Common myeloid progenitor, CD34-positive (primary cell): ENCODE results near the gene SERPINB3. TPM values are rescaled to one million over a fixed set of nuclear protein-coding genes. Genes with fewer than 3 reads are reported as not detected.
"Not testable (repeated sequence)": the region's sequence is repeated elsewhere in the genome, so short reads cannot be mapped to it uniquely, and the experiment has no call there.

Source experiments
- CTCF ChIA-PET: fragments of 350-600 bp; sonication (Branson Sonifier 250); formaldehyde crosslinking; loops from one replicate; lab custom pipeline; 2021; ENCODE audit warnings: antibody characterized with exemption; lab: Charles Lee
- POLR2A ChIA-PET: fragments of 350-600 bp; sonication (Branson Sonifier 250); formaldehyde crosslinking; loops from one replicate; lab custom pipeline; 2021; ENCODE audit warnings: antibody characterized with exemption; lab: Charles Lee
- DNase-seq, 3 donors: peaks; one replicate each; pipeline versions ENCODE4 v3.0.0 to v3.0.0-alpha.2; 2013
- H3K27ac ChIP-seq, 2 experiments: 1 replicate in 1 of 2; 2 replicates in 1 of 2; pipeline ENCODE4 v1.7.0; 2013; ENCODE audit warnings: inconsistent platforms in 2 of 2, low read length in 2 of 2, mild to moderate bottlenecking in 2 of 2, low read depth in 1 of 2, moderate library complexity in 1 of 2; ENCODE audit not compliant: severe bottlenecking in 2 of 2, insufficient read depth in 1 of 2, poor library complexity in 1 of 2
- H3K27me3 ChIP-seq, 5 experiments: replicated peaks in 2 of 5; 1 replicate in 3 of 5; 2 replicates in 2 of 5; pipeline versions ENCODE4 v1.6.1 to v1.7.0; 2013; ENCODE audit warnings: low read length in 4 of 5, mild to moderate bottlenecking in 2 of 5, moderate library complexity in 2 of 5, inconsistent platforms in 1 of 5; ENCODE audit not compliant: insufficient read depth in 5 of 5, control insufficient read depth in 4 of 5
- H3K36me3 ChIP-seq, 4 experiments: 1 replicate in 2 of 4; 2 replicates in 2 of 4; pipeline versions ENCODE4 v1.6.1 to v1.7.0; 2013; ENCODE audit warnings: low read length in 3 of 4, control low read depth in 1 of 4, mild to moderate bottlenecking in 1 of 4; ENCODE audit not compliant: control insufficient read depth in 4 of 4, insufficient read depth in 4 of 4
- H3K4me1 ChIP-seq, 4 experiments: 1 replicate in 3 of 4; 2 replicates in 1 of 4; pipeline versions ENCODE4 v1.6.1 to v1.7.1; 2013; ENCODE audit warnings: low read length in 3 of 4, mild to moderate bottlenecking in 3 of 4, control low read depth in 1 of 4, inconsistent platforms in 1 of 4, moderate library complexity in 1 of 4; ENCODE audit not compliant: control insufficient read depth in 4 of 4, insufficient read depth in 4 of 4; ENCODE audit errors: control extremely low read depth in 1 of 4
- H3K4me3 ChIP-seq, 7 experiments: 1 replicate in 4 of 7; 2 replicates in 3 of 7; pipeline versions ENCODE4 v1.5.1 to v1.7.0; 2013; ENCODE audit warnings: mild to moderate bottlenecking in 7 of 7, low read length in 6 of 7, moderate library complexity in 6 of 7, inconsistent platforms in 2 of 7, low read depth in 2 of 7, control low read depth in 1 of 7; ENCODE audit not compliant: insufficient read depth in 4 of 7, control insufficient read depth in 1 of 7; ENCODE audit errors: extremely low read depth in 1 of 7
- H3K9me3 ChIP-seq, 5 experiments: 1 replicate in 4 of 5; 2 replicates in 1 of 5; pipeline versions ENCODE4 v1.6.1 to v1.7.1; 2013; ENCODE audit warnings: low read length in 4 of 5, mild to moderate bottlenecking in 2 of 5, inconsistent platforms in 1 of 5, low read depth in 1 of 5, moderate library complexity in 1 of 5; ENCODE audit not compliant: control insufficient read depth in 4 of 5, insufficient read depth in 2 of 5; ENCODE audit errors: control extremely low read depth in 1 of 5
- WGBS: methylation state at CpG from one replicate; pipeline ENCODE4 v1.1.5; 2013; ENCODE audit not compliant: insufficient coverage; 5-methylcytosine and 5-hydroxymethylcytosine counted together
- polyA plus RNA-seq: library from polyadenylated mRNA; unstranded; fragments of 120-200 nt; gene quantifications from one replicate; pipeline ENCODE4 v1.2.1, GENCODE V29; 2013

Gene SERPINB3
- not detected for polyA plus RNA-seq

DNA sequence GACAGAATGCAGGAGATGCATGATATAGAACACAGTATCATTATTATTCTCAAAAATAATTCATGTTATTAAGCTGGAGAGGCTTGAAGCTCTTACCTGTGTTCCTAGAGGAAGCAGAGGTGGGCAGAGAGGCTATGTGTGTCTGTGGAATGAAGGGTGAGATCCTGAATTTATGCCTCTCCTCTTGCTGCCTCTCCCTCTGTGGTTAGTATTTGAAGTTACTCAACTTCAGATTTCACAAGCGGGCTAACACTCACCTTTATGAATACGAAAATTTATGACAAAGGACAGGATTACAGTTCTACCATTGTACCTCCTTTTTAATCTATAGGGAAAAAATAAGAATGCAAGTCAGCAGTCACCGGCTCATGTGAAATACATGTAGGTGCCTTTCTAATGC lies at the start of gene SERPINB3:
Gene SERPINB3, minus strand, starts transcription at position 144 of the 400 bp plus-strand sequence. CDS start 677 bp downstream, outside the sequence.
- H3K4me1 ChIP-seq, H3K36me3 ChIP-seq, POLR2A ChIA-PET, DNase-seq, H3K4me3 ChIP-seq, H3K9me3 ChIP-seq, CTCF ChIA-PET, H3K27me3 ChIP-seq, H3K27ac ChIP-seq: not testable (repeated sequence)
- WGBS = no CpG with 5 or more reads among the region's 3 CpGs

DNA sequence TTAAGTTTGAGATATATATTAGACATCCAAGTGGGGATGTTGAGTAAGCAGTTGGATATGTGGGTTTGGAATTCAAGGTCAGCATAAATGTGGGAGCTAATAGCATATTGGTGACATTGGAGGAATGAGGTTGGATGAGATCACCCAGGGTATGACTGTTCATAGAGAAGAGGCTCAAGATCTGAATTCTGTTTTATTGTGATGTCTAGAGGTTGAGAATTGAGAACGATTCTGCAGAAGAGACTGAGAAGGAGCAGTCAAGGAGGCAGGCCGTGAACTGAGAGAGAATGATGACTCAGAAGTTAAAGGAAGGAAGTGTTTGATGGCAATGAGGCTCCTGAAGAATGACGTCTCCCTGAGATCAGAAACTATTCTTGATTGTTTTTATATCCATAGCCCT lies 47.0 kb upstream of the SERPINB3 start:
- no peaks in the 10 kb centered on the region for H3K4me1 ChIP-seq
- H3K36me3 ChIP-seq = no peaks in the 10 kb centered on the region
- no peak for DNase-seq
- ChIA-PET POLR2A (no interaction called here), CTCF (no interaction called here)
- no peak overlapping the region for H3K4me3 ChIP-seq
- 42% methylated on average over 2 of the region's 3 CpGs for WGBS
- H3K9me3 ChIP-seq = peaks cover 0 to 8% (median 0%) of the 10 kb centered on the region in 5 experiments
- H3K27ac ChIP-seq = no peak overlapping the region
- peaks cover 0 to under 1% (median 0%) of the 10 kb centered on the region in 5 experiments for H3K27me3 ChIP-seq

DNA sequence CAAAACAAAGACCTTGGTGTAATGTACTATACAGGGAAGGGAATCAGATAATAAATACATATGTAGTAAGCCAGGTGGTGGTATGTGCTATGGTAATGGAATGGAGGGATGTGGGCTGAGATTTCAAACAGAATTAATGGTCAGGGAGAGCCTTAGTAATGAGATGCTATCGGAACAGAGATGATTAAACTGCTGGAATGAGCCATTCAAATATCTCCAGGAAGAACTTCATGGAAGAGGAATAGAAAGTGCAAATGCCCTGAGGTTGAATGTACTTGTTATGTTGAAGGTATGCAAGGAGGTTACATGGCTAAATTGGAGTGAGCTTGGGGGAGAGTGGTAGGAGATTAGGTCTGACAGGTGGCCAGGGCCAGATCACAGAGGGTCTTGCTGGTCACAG lies 46.1 kb upstream of the SERPINB3 start:
- ChIA-PET CTCF (no interaction called here), POLR2A (no interaction called here)
- Histone ChIP-seq H3K27me3 (peaks cover 0 to 2% (median 0%) of the 10 kb centered on the region in 5 experiments), H3K36me3 (no peaks in the 10 kb centered on the region), H3K4me3 (no peak overlapping the region), H3K9me3 (peaks cover 0 to 4% (median 0%) of the 10 kb centered on the region in 5 experiments), H3K27ac (no peak overlapping the region), H3K4me1 (no peaks in the 10 kb centered on the region)
- DNase-seq = no peak
- WGBS = 100% methylated on average over 1 of the region's 1 CpG

DNA sequence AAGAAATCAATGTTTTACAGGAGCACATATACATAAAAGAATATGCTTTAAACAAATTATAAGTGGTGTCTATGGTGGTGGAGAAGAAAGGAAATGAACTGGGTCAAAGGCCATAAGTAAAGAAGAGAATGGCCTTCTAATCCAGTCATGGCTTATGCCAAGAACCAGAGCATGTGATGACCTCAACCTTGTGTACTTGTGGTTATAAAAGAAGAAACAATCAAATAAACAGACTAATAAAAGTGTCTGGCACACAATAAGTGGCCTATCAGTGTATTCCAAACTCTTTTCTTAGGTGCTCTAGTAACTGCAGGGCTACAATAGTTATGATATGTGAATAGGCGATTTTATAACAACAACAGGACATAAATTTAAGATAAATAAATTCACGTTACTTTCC lies 43.7 kb upstream of the SERPINB3 start:
- Histone ChIP-seq H3K36me3 (no peaks in the 10 kb centered on the region), H3K4me3 (no peak overlapping the region), H3K27ac (no peak overlapping the region), H3K4me1 (no peaks in the 10 kb centered on the region), H3K9me3 (no peaks in the 10 kb centered on the region), H3K27me3 (peaks cover 0 to 2% (median 0%) of the 10 kb centered on the region in 5 experiments)
- ChIA-PET CTCF (no interaction called here), POLR2A (no interaction called here)
- DNase-seq = no peak
- no CpG with 5 or more reads among the region's 2 CpGs for WGBS

DNA sequence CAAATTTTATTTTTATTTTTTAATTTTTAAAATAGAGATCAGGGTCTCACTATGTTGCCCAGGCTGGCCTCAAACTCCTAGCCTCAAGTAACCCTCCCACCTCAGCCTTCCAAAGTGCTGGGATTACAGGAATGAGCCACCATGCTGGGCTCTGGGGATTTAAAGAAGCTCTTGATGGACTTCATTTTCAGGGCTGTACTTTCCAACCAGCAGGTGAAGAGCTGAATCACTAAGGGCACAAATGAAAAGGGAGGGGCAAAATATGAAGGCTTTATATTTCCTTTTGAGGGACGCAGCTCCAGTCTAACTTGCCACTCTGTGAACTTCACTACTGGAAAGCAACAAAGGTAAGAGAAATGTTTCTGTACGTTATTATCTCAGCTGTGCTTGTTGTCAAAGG lies 41.0 kb upstream of the SERPINB3 start, which contains the start of gene SERPINB11:
Gene SERPINB11, plus strand, starts transcription at position 301 of the 400 bp plus-strand sequence. CDS start 7,234 bp downstream, outside the sequence.
- Histone ChIP-seq H3K36me3 (no peaks in the 10 kb centered on the region), H3K4me1 (no peaks in the 10 kb centered on the region), H3K27me3 (peaks cover 0 to 2% (median 0%) of the 10 kb centered on the region in 5 experiments), H3K4me3 (no peak within 1 kb of the TSS), H3K27ac (no peak within 1 kb of the TSS), H3K9me3 (no peaks in the 10 kb centered on the region)
- ChIA-PET POLR2A (no interaction called here), CTCF (no interaction called here)
- 71% methylated on average over 2 of the region's 2 CpGs for WGBS
- DNase-seq = no peak

DNA sequence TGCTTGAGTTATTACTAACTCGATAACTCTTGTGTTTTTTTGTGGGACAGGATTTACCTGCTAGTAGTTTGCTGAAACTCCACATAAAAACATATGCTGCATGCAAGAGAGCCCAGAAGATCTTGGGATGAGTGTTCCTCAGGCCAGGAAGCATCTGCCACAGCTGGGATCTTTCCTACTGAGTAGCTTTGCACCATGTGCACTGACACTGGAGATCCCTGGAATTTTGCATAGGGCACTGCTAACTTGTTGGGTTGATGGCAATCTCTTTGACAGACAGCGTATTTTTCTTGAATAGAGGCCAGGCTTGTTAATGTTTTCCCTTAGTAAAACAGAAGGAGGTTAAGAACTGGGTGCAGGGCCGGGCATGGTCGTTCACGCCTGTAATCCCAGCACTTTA lies 40.3 kb upstream of the SERPINB3 start:
- no peak for DNase-seq
- WGBS = 90% methylated on average over 3 of the region's 5 CpGs
- Histone ChIP-seq H3K36me3 (no peaks in the 10 kb centered on the region), H3K4me3 (no peak overlapping the region), H3K4me1 (no peaks in the 10 kb centered on the region), H3K27me3 (peaks cover 0 to 2% (median 0%) of the 10 kb centered on the region in 5 experiments), H3K9me3 (no peaks in the 10 kb centered on the region), H3K27ac (no peak overlapping the region)
- CTCF ChIA-PET = no interaction called here
- POLR2A ChIA-PET = no interaction called here

DNA sequence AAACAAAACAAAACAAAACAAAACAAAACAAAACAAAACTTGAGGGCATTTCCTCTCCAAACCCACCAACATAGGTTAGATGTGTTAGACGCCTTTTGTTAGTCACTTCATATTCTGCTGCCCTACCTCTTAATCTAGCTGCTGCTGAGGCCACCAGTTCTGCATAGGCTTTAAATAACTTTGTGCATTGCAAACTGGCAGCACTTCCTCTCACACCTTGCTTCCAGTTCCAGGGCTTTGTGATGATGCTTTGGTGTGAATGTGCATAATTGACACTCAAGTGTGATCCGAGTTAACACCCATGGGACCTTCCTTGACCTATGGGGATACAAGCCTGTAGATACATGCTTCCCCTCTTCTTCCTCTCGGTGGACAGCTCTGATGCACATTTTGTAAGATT lies 38.8 kb upstream of the SERPINB3 start:
- no peak for DNase-seq
- ChIA-PET CTCF (interaction anchor here (1.2 kb wide), 1 partner anchor 81 kb away, joined by 3 read pairs; no protein-coding TSS in a partner anchor), POLR2A (no interaction called here)
- H3K4me1 ChIP-seq = no peaks in the 10 kb centered on the region
- H3K27me3 ChIP-seq = peaks cover 0 to 2% (median 0%) of the 10 kb centered on the region in 5 experiments
- no peak overlapping the region for H3K4me3 ChIP-seq
- 61% methylated on average over 2 of the region's 3 CpGs for WGBS
- H3K27ac ChIP-seq = no peak overlapping the region
- no peaks in the 10 kb centered on the region for H3K36me3 ChIP-seq
- H3K9me3 ChIP-seq = no peaks in the 10 kb centered on the region
